Breast epithelium (tissue), 3 donors: ENCODE results near the gene FLVCR1.

Source experiments
- POLR2A ChIP-seq: fragments of 450-650 bp; IDR thresholded peaks from one replicate; pipeline ENCODE4 v1.6.1; 2016; ENCODE audit warnings: antibody characterized with exemption, mild to moderate bottlenecking, moderate library complexity
- TF ChIP-seq, protein P1 (sequence below), 3 donors: fragments of 450-650 bp; IDR thresholded peaks; one replicate each; pipeline ENCODE4 v1.5.1; 2016 to 2017; ENCODE audit warnings: antibody characterized with exemption in 3 of 3, mild to moderate bottlenecking in 3 of 3, moderate library complexity in 3 of 3

DNA sequence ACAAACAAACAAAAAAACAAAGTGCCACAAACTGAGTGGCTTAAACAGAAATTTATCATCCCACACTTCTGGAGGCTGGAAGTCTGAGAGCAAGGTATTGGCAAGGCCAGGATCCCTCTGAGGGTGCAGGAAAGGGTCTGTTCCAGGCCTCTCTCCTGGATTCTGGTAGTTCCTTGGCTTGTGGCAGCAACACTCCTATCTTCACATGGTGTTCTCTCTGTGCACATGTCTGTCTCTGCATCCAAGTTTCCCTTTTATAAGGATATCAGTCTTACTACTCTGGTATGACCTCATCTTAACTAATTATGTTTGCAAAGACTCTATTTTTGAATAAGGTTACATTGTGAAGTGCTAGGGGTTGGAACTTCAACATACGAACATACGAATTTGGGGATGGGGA lies 87.0 kb downstream of the FLVCR1 start:
- no peak for TF ChIP-seq POLR2A
- TF ChIP-seq, protein P1, sequence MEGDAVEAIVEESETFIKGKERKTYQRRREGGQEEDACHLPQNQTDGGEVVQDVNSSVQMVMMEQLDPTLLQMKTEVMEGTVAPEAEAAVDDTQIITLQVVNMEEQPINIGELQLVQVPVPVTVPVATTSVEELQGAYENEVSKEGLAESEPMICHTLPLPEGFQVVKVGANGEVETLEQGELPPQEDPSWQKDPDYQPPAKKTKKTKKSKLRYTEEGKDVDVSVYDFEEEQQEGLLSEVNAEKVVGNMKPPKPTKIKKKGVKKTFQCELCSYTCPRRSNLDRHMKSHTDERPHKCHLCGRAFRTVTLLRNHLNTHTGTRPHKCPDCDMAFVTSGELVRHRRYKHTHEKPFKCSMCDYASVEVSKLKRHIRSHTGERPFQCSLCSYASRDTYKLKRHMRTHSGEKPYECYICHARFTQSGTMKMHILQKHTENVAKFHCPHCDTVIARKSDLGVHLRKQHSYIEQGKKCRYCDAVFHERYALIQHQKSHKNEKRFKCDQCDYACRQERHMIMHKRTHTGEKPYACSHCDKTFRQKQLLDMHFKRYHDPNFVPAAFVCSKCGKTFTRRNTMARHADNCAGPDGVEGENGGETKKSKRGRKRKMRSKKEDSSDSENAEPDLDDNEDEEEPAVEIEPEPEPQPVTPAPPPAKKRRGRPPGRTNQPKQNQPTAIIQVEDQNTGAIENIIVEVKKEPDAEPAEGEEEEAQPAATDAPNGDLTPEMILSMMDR (IDR thresholded peaks at IDR 0.05) = no peak
